Measurements from ENCODE around the gene GHRH.

GHRH gene

DNA sequence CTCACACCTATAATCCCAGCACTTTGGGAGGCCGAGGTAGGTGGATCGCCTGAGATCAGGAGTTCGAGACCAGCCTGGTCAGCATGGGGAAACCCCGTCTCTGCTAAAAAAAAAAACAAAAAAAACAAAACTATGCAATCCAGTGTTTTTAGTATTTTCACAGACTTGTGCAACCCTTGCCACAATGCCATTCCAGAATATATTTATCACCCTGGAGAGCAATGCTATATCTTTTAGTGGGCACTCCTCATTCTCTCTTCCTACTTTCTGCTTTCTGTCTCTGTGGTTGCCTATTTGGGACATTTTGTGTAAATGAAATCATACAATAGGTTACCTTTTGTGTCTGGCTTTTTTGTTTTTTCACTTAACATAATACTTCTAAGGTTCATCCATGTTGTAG, 43.2 kb downstream of the GHRH start:
- Histone ChIP-seq H3K4me3 (no peak overlapping the region), H3K27me3 (no peaks in the 10 kb centered on the region), H3K9me3 (no peaks in the 10 kb centered on the region), H3K36me3 (peaks cover 31 to 82% (median 46%) of the 10 kb centered on the region in 3 donors), H3K27ac (no peak overlapping the region), H3K4me1 (peaks cover 0 to 7% (median 0%) of the 10 kb centered on the region in 4 donors)
- no peak for DNase-seq
- intact Hi-C loops (cut with DNase I; ENCODE audit: low total_unique reads) = no loop called here
- no peak for TF ChIP-seq CTCF (IDR thresholded peaks at IDR 0.05)

DNA sequence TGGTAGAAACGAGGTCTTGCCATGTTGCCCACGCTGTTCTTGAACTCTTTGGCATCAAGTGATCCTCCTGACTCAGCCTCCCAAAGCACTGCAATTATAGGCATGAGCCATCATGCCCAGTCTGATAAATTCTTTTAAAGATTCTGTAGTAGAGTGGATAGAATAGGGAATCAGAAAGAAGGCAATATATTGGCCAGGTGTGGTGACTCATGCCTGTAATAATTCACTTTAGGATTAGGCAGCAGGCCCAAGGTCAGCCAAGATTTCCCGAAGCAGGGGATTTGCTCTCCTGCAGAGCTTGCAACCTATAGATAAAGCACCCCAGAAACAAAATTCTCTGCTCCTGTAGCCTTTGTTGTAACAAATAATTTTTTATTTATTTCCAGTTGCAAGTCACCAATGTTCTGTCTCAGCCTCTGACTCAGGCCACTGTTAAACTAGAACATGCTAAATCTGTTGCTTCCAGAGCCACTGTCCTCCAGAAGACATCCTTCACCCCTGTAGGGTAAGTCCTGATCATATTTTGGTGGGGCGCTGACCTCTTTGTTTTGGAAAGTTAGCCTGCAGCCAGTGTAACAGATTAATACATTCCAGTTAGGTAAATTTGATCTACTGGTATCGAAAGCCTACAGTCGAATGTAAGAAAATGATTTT, 51.8 kb downstream of the GHRH start:
- H3K27me3 ChIP-seq = no peaks in the 10 kb centered on the region
- no peaks in the 10 kb centered on the region for H3K4me1 ChIP-seq
- intact Hi-C loops (cut with DNase I; ENCODE audit: low total_unique reads) = no loop called here
- peaks cover 81 to 100% (median 82%) of the 10 kb centered on the region in 3 donors for H3K36me3 ChIP-seq
- H3K4me3 ChIP-seq = no peak overlapping the region
- H3K27ac ChIP-seq = no peak overlapping the region
- no peak for TF ChIP-seq CTCF (IDR thresholded peaks at IDR 0.05)
- no peak for DNase-seq
- no peaks in the 10 kb centered on the region for H3K9me3 ChIP-seq

GRCh38 chr20:37209193-37209592, 52.4 kb downstream of the GHRH start:
- no peak for DNase-seq
- Histone ChIP-seq H3K36me3 (peaks cover 81 to 100% (median 88%) of the 10 kb centered on the region in 3 donors), H3K27me3 (no peaks in the 10 kb centered on the region), H3K4me3 (no peak overlapping the region), H3K4me1 (no peaks in the 10 kb centered on the region), H3K9me3 (no peaks in the 10 kb centered on the region), H3K27ac (no peak overlapping the region)
- TF ChIP-seq CTCF (IDR thresholded peaks at IDR 0.05) = no peak
- intact Hi-C loops (cut with DNase I; ENCODE audit: low total_unique reads) = no loop called here

DNA sequence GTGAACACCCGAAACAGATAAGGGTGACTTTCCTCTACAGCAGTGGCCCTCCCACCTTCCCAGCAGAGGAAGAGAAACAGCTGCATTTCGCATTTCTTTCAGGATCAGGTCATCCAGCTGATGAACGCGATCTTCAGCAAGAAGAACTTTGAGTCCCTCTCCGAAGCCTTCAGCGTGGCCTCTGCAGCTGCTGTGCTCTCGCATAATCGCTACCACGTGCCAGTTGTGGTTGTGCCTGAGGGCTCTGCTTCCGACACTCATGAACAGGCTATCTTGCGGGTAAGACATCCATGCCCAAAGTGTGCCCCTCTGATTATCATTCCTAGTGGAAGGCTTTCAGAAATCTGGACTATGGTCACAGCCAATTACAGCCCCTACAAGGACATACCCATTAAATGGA, 54.4 kb downstream of the GHRH start:
- Histone ChIP-seq H3K4me1 (peaks cover 0 to 2% (median 0%) of the 10 kb centered on the region in 4 donors), H3K27ac (no peak overlapping the region), H3K27me3 (no peaks in the 10 kb centered on the region), H3K9me3 (no peaks in the 10 kb centered on the region), H3K4me3 (no peak overlapping the region), H3K36me3 (peaks cover 69 to 89% (median 81%) of the 10 kb centered on the region in 3 donors)
- DNase-seq = no peak
- intact Hi-C loops (cut with DNase I; ENCODE audit: low total_unique reads) = no loop called here
- TF ChIP-seq CTCF (IDR thresholded peaks at IDR 0.05) = no peak

GRCh38 chr20:37205794-37206193, 55.8 kb downstream of the GHRH start:
- TF ChIP-seq CTCF (IDR thresholded peaks at IDR 0.05) = no peak
- H3K4me3 ChIP-seq = no peak overlapping the region
- H3K27me3 ChIP-seq = no peaks in the 10 kb centered on the region
- intact Hi-C loops (cut with DNase I; ENCODE audit: low total_unique reads) = no loop called here
- H3K9me3 ChIP-seq = no peaks in the 10 kb centered on the region
- no peak for DNase-seq
- H3K4me1 ChIP-seq = peaks cover 0 to 9% (median 0%) of the 10 kb centered on the region in 4 donors
- peaks cover 71 to 87% (median 71%) of the 10 kb centered on the region in 3 donors for H3K36me3 ChIP-seq
- H3K27ac ChIP-seq = no peak overlapping the region

All from tibial artery (tissue), 4 donors.